Trophoblast cell (in vitro differentiated cells and primary cell): Measurements from ENCODE around the gene AUTS2.

Experiments
- DNase-seq, 2 donors: peaks; one replicate each; pipeline ENCODE4 v3.0.0-alpha.2; 2016
- H2AFZ ChIP-seq: 2 replicates; pipeline ENCODE4 v1.6.1; 2013; ENCODE audit warnings: low read length, moderate library complexity, mild to moderate bottlenecking; ENCODE audit not compliant: insufficient read depth, poor library complexity
- H2AK5ac ChIP-seq: 2 replicates; pipeline ENCODE4 v1.6.1; 2013; ENCODE audit warnings: mild to moderate bottlenecking, low read length
- H2BK120ac ChIP-seq: 2 replicates; pipeline ENCODE4 v1.6.1; 2013; ENCODE audit warnings: low read length, mild to moderate bottlenecking, moderate library complexity; ENCODE audit not compliant: insufficient read depth, poor library complexity
- H2BK12ac ChIP-seq: 2 replicates; pipeline ENCODE4 v1.6.1; 2013; ENCODE audit warnings: mild to moderate bottlenecking, low read length, moderate library complexity
- H2BK5ac ChIP-seq: 2 replicates; pipeline ENCODE4 v1.6.1; 2013; ENCODE audit warnings: low read length, low read depth, moderate library complexity, mild to moderate bottlenecking; ENCODE audit not compliant: poor library complexity
- H3K14ac ChIP-seq: 2 replicates; pipeline ENCODE4 v1.6.1; 2013; ENCODE audit warnings: mild to moderate bottlenecking, low read length
- H3K18ac ChIP-seq: 2 replicates; pipeline ENCODE4 v1.6.1; 2013; ENCODE audit warnings: mild to moderate bottlenecking, low read length
- H3K23ac ChIP-seq: 2 replicates; pipeline ENCODE4 v1.6.1; 2013; ENCODE audit warnings: low read length
- H3K27ac ChIP-seq: 2 replicates; pipeline ENCODE4 v1.5.1; 2013; ENCODE audit warnings: low read depth, mild to moderate bottlenecking, inconsistent platforms, low read length, moderate library complexity
- H3K27me3 ChIP-seq: 2 replicates; pipeline ENCODE4 v1.6.1; 2013; ENCODE audit warnings: inconsistent platforms, mild to moderate bottlenecking, low read length, moderate library complexity; ENCODE audit not compliant: insufficient read depth
- H3K36me3 ChIP-seq, 2 experiments: 1 replicate in 1 of 2; 2 replicates in 1 of 2; pipeline ENCODE4 v1.6.1; 2013; ENCODE audit warnings: low read length in 2 of 2, mild to moderate bottlenecking in 2 of 2, moderate library complexity in 1 of 2; ENCODE audit not compliant: insufficient read depth in 2 of 2, control insufficient read depth in 1 of 2
- H3K4ac ChIP-seq: 2 replicates; pipeline ENCODE4 v1.6.1; 2013; ENCODE audit warnings: low read depth, mild to moderate bottlenecking, low read length, moderate library complexity
- H3K4me1 ChIP-seq, 2 experiments: 1 replicate in 1 of 2; 2 replicates in 1 of 2; pipeline ENCODE4 v1.6.1; 2013; ENCODE audit warnings: low read length in 2 of 2, mild to moderate bottlenecking in 2 of 2, moderate library complexity in 1 of 2; ENCODE audit not compliant: insufficient read depth in 2 of 2, control insufficient read depth in 1 of 2
- H3K4me2 ChIP-seq: 2 replicates; pipeline ENCODE4 v1.6.1; 2013; ENCODE audit warnings: inconsistent platforms, mild to moderate bottlenecking, low read length, moderate library complexity
- H3K4me3 ChIP-seq: 2 replicates; pipeline ENCODE4 v1.5.1; 2013; ENCODE audit warnings: mild to moderate bottlenecking, low read depth, low read length, inconsistent platforms
- H3K79me1 ChIP-seq: one replicate; pipeline ENCODE4 v1.6.1; 2013; ENCODE audit warnings: low read length
- H3K79me2 ChIP-seq: 2 replicates; pipeline ENCODE4 v1.6.1; 2013; ENCODE audit warnings: low read length, mild to moderate bottlenecking; ENCODE audit not compliant: control insufficient read depth, insufficient read depth, poor library complexity
- H3K9ac ChIP-seq: 2 replicates; pipeline ENCODE4 v1.6.1; 2013; ENCODE audit warnings: mild to moderate bottlenecking, low read length
- H3K9me3 ChIP-seq: 2 replicates; pipeline ENCODE4 v1.6.1; 2013; ENCODE audit warnings: low read depth, mild to moderate bottlenecking, control low read depth, inconsistent platforms, low read length; ENCODE audit not compliant: insufficient read depth
- H4K12ac ChIP-seq: 2 replicates; pipeline ENCODE4 v1.6.1; 2013; ENCODE audit warnings: low read depth, mild to moderate bottlenecking, low read length, moderate library complexity
- H4K8ac ChIP-seq: 2 replicates; pipeline ENCODE4 v1.6.1; 2013; ENCODE audit warnings: low read depth, mild to moderate bottlenecking, low read length, moderate library complexity
- H4K91ac ChIP-seq: one replicate; pipeline ENCODE4 v1.6.1; 2013; ENCODE audit warnings: low read depth, mild to moderate bottlenecking, low read length, moderate library complexity
- WGBS: extraction: QIAGEN DNeasy Blood & Tissue Kit; methylation state at CpG from one replicate; pipeline ENCODE4 v1.1.7; 2013; ENCODE audit warnings: missing lambda C conversion rate; ENCODE audit not compliant: insufficient read length, insufficient coverage; ENCODE audit errors: extremely low coverage; 5-methylcytosine and 5-hydroxymethylcytosine counted together

AUTS2 gene

GRCh38 chr7:70744492-70744891, 1146.2 kb downstream of the AUTS2 start:
- no peak overlapping the region for H2BK120ac ChIP-seq
- no peak overlapping the region for H3K27ac ChIP-seq
- H3K9ac ChIP-seq, result no peak overlapping the region
- no peak overlapping the region for H3K4me2 ChIP-seq
- H3K9me3 ChIP-seq, result no peaks in the 10 kb centered on the region
- H4K91ac ChIP-seq, result no peak overlapping the region
- H3K79me1 ChIP-seq, result no peaks in the 10 kb centered on the region
- no peak overlapping the region for H2AK5ac ChIP-seq
- H3K79me2 ChIP-seq, result no peaks in the 10 kb centered on the region
- H3K18ac ChIP-seq, result no peak overlapping the region
- peaks cover 0 to 6% of the 10 kb centered on the region in 2 experiments for H3K4me1 ChIP-seq
- no peak overlapping the region for H4K8ac ChIP-seq
- no peak overlapping the region for H2AFZ ChIP-seq
- no CpG with 5 or more reads among the region's 12 CpGs for WGBS
- no peak overlapping the region for H3K23ac ChIP-seq
- no peak overlapping the region for H4K12ac ChIP-seq
- H3K4ac ChIP-seq, result no peak overlapping the region
- no peaks in the 10 kb centered on the region for H3K27me3 ChIP-seq
- H2BK12ac ChIP-seq, result no peak overlapping the region
- H3K14ac ChIP-seq, result no peak overlapping the region
- no peak overlapping the region for H2BK5ac ChIP-seq
- H3K4me3 ChIP-seq, result no peak overlapping the region
- H3K36me3 ChIP-seq, result no peaks in the 10 kb centered on the region
- no peak for DNase-seq

GRCh38 chr7:70749831-70750230, 1151.6 kb downstream of the AUTS2 start:
- Histone ChIP-seq H2AFZ (no peak overlapping the region), H3K36me3 (no peaks in the 10 kb centered on the region), H2BK12ac (no peak overlapping the region), H3K4me1 (peaks cover 0 to 6% of the 10 kb centered on the region in 2 experiments), H4K8ac (no peak overlapping the region), H3K79me2 (no peaks in the 10 kb centered on the region), H3K27ac (no peak overlapping the region), H2AK5ac (no peak overlapping the region), H2BK120ac (no peak overlapping the region), H4K91ac (no peak overlapping the region), H3K4me2 (no peak overlapping the region), H3K4ac (no peak overlapping the region), H2BK5ac (no peak overlapping the region), H4K12ac (no peak overlapping the region), H3K9me3 (no peaks in the 10 kb centered on the region), H3K18ac (no peak overlapping the region), H3K79me1 (no peaks in the 10 kb centered on the region), H3K14ac (no peak overlapping the region), H3K23ac (no peak overlapping the region), H3K4me3 (no peak overlapping the region), H3K27me3 (no peaks in the 10 kb centered on the region), H3K9ac (no peak overlapping the region)
- no CpG with 5 or more reads among the region's 1 CpG for WGBS
- DNase-seq, result no peak

GRCh38 chr7:70751895-70752294, 1153.6 kb downstream of the AUTS2 start:
- H2BK120ac ChIP-seq, result no peak overlapping the region
- H2BK5ac ChIP-seq, result no peak overlapping the region
- no peak overlapping the region for H2AFZ ChIP-seq
- no peak overlapping the region for H4K8ac ChIP-seq
- DNase-seq, result no peak
- H3K23ac ChIP-seq, result peak overlapping the region; percentile 47
- no peak overlapping the region for H2AK5ac ChIP-seq
- no peak overlapping the region for H3K27ac ChIP-seq
- H3K9me3 ChIP-seq, result no peaks in the 10 kb centered on the region
- no peaks in the 10 kb centered on the region for H3K79me2 ChIP-seq
- H4K12ac ChIP-seq, result no peak overlapping the region
- no peak overlapping the region for H3K18ac ChIP-seq
- H3K4me1 ChIP-seq, result peaks cover 0 to 6% of the 10 kb centered on the region in 2 experiments
- H2BK12ac ChIP-seq, result no peak overlapping the region
- H3K79me1 ChIP-seq, result no peaks in the 10 kb centered on the region
- WGBS, result no CpG with 5 or more reads among the region's 5 CpGs
- no peak overlapping the region for H3K9ac ChIP-seq
- H3K4ac ChIP-seq, result no peak overlapping the region
- no peak overlapping the region for H3K4me2 ChIP-seq
- H3K4me3 ChIP-seq, result no peak overlapping the region
- no peaks in the 10 kb centered on the region for H3K36me3 ChIP-seq
- H3K14ac ChIP-seq, result no peak overlapping the region
- no peaks in the 10 kb centered on the region for H3K27me3 ChIP-seq
- no peak overlapping the region for H4K91ac ChIP-seq

- Histone ChIP-seq H2BK12ac (no peak overlapping the region), H3K27ac (no peak overlapping the region), H4K91ac (no peak overlapping the region), H3K9me3 (no peaks in the 10 kb centered on the region), H2BK5ac (no peak overlapping the region), H3K4me3 (no peak overlapping the region), H3K79me2 (no peaks in the 10 kb centered on the region), H3K9ac (no peak overlapping the region), H3K36me3 (no peaks in the 10 kb centered on the region), H4K12ac (no peak overlapping the region), H2AK5ac (no peak overlapping the region), H3K4me1 (peaks cover 0 to 6% of the 10 kb centered on the region in 2 experiments), H3K4ac (no peak overlapping the region), H3K14ac (no peak overlapping the region), H2AFZ (no peak overlapping the region), H3K27me3 (no peaks in the 10 kb centered on the region), H4K8ac (no peak overlapping the region), H3K23ac (no peak overlapping the region), H2BK120ac (no peak overlapping the region), H3K4me2 (no peak overlapping the region), H3K79me1 (no peaks in the 10 kb centered on the region), H3K18ac (no peak overlapping the region)
- no CpG with 5 or more reads among the region's 1 CpG for WGBS
- DNase-seq, result no peak
Measured at GRCh38 chr7:70752794-70753241, 1154.5 kb downstream of the AUTS2 start.
